Dermis blood vessel endothelial cell (primary cell): ENCODE results near the gene MUC5B. TPM values are rescaled to one million over a fixed set of nuclear protein-coding genes. Genes with fewer than 3 reads are reported as not detected.

ENCODE experiments used
- DNase-seq: peaks from one replicate; pipeline ENCODE4 v3.0.0; 2010
- total RNA-seq: library from RNA; depleted of rRNA; stranded (reverse); fragments of >200 nt; gene quantifications from 2 replicates; pipeline ENCODE4 v1.2.3, GENCODE V29; 2014

Gene MUC5B
- total RNA-seq, 1 donor from 2014 or later: not detected

- DNase-seq: no peak
Observed at GRCh38 chr11:1302461-1303125, 79.7 kb downstream of the MUC5B start.

- peak; percentile 69 for DNase-seq
Observed at GRCh38 chr11:1303126-1303821, 80.4 kb downstream of the MUC5B start.

- no peak for DNase-seq
Observed at GRCh38 chr11:1303973-1304372, 81.1 kb downstream of the MUC5B start.

GRCh38 chr11:1304380-1304779, 81.5 kb downstream of the MUC5B start:
- DNase-seq: no peak

- DNase-seq: no peak
Observed at GRCh38 chr11:1305063-1305495, 82.2 kb downstream of the MUC5B start.

- no peak for DNase-seq
Observed at GRCh38 chr11:1305501-1306056, 82.7 kb downstream of the MUC5B start.

- no peak for DNase-seq
Observed at GRCh38 chr11:1306186-1307162, 83.6 kb downstream of the MUC5B start.

GRCh38 chr11:1307163-1307870, 84.5 kb downstream of the MUC5B start:
- DNase-seq: no peak

GRCh38 chr11:1307998-1308742, 85.3 kb downstream of the MUC5B start:
- DNase-seq: no peak

GRCh38 chr11:1308743-1309497, 86.1 kb downstream of the MUC5B start:
- no peak for DNase-seq

GRCh38 chr11:1309498-1310317, 86.8 kb downstream of the MUC5B start, which contains the start of gene TOLLIP:
Gene TOLLIP (minus strand): TSS chr11:1309632. CDS start chr11:1309498, 134 bp downstream.
- peak; percentile 95 for DNase-seq

- no peak for DNase-seq
Observed at GRCh38 chr11:1310318-1310687, 87.4 kb downstream of the MUC5B start.

GRCh38 chr11:1310772-1311468, 88.1 kb downstream of the MUC5B start:
- DNase-seq: no peak

Other genes starting within 250 kb of the MUC5B start
- gene MUC6, start 186.3 kb upstream of the MUC5B start, total RNA-seq: not detected in 2 replicates
- gene MUC2, start 148.2 kb upstream of the MUC5B start, total RNA-seq: not detected in 2 replicates
- gene MUC5AC, start 65.1 kb upstream of the MUC5B start, total RNA-seq: not detected in 2 replicates
- gene TOLLIP, start 86.6 kb downstream of the MUC5B start, total RNA-seq: 24.8 and 40.6 TPM in 2 replicates
- 0.23 and 0.51 TPM in 2 replicates for gene BRSK2, start 166.9 kb downstream of the MUC5B start, total RNA-seq